NB4 (cell line): Measurements from ENCODE around the gene CBFA2T2.

ENCODE experiments used
- MYC ChIP-seq: IDR thresholded peaks from 2 replicates; pipeline ENCODE4 v1.6.1; 2011; ENCODE audit warnings: low read depth, low read length
- POLR2A ChIP-seq: IDR thresholded peaks from 2 replicates; pipeline ENCODE4 v1.6.1; 2011; ENCODE audit warnings: mild to moderate bottlenecking; ENCODE audit not compliant: insufficient read length; ENCODE audit errors: extremely low read depth
- TF ChIP-seq, protein P1 (sequence below): IDR thresholded peaks from one replicate; pipeline ENCODE4 v1.5.1; 2012; ENCODE audit warnings: low read depth, low read length
- TF ChIP-seq, protein P2 (sequence below): IDR thresholded peaks from 2 replicates; pipeline ENCODE4 v1.6.1; 2011; ENCODE audit warnings: low read depth, low read length

DNA sequence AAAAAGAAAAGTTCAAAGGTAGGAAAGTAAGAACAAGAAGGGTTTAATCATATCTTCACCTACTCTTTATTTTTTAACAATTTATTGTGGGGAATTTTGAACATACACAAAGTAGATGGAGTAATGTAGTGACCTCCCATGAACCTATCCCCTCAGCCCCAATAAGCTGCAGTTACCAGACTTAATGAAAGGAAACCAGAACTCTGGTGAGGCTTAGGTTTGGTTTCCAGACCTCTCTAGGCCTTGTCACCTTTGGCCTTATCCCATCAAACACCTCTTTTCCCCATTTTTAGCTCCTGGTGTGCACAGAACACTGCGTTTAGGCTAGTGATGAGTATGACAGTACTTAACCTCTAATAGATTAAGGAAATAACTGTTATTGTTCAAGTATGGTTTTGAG lies 42.0 kb downstream of the CBFA2T2 start:
- TF ChIP-seq, protein P1, sequence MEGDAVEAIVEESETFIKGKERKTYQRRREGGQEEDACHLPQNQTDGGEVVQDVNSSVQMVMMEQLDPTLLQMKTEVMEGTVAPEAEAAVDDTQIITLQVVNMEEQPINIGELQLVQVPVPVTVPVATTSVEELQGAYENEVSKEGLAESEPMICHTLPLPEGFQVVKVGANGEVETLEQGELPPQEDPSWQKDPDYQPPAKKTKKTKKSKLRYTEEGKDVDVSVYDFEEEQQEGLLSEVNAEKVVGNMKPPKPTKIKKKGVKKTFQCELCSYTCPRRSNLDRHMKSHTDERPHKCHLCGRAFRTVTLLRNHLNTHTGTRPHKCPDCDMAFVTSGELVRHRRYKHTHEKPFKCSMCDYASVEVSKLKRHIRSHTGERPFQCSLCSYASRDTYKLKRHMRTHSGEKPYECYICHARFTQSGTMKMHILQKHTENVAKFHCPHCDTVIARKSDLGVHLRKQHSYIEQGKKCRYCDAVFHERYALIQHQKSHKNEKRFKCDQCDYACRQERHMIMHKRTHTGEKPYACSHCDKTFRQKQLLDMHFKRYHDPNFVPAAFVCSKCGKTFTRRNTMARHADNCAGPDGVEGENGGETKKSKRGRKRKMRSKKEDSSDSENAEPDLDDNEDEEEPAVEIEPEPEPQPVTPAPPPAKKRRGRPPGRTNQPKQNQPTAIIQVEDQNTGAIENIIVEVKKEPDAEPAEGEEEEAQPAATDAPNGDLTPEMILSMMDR: no peak
- TF ChIP-seq POLR2A (no peak), MYC (no peak)
- TF ChIP-seq, protein P2, sequence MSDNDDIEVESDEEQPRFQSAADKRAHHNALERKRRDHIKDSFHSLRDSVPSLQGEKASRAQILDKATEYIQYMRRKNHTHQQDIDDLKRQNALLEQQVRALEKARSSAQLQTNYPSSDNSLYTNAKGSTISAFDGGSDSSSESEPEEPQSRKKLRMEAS: no peak
